ENCODE data around the gene C3orf49.

The C3orf49 gene

DNA sequence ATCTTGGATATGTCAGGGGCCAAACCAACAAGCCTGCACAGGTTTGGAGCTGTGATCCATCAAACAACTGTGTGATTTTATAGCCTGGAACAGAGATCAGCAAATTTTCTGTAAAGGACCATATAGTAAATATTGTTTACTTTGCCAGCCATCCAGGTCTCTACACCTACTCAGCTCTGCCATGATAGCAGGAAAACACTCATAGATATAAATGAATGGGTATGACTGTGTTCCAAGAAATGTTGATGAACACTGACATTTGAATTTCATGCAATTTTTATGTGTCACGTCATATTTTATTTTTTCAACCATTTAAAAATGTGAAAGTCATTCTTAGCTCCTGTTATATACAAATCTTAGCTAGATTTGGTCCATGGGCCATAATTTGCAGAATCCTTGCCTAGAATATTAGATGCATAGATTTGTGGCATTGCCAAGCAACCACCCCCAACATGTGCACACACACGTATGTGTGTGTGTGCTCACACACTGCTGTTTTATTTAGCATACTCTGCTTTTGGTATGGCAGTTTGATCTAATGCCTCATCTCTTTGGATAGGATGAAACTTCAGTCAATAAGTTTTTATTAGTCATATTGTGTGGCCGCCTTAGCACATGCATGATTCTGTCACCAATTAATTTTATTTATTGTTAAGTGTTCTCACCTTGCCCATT is 51.0 kb downstream of the C3orf49 start:
- TF ChIP-seq CTCF (IDR thresholded peaks at IDR 0.05; ENCODE audit: extremely low read depth, missing control alignments): no peak
- no peak for DNase-seq (ENCODE audit: low spot score)

- no peak for DNase-seq (ENCODE audit: low spot score)
- TF ChIP-seq CTCF (IDR thresholded peaks at IDR 0.05; ENCODE audit: extremely low read depth, missing control alignments): no peak
These were observed 51.5 kb downstream of the C3orf49 start for GRCh38 chr3:63870615-63871005.

GRCh38 chr3:63872135-63872924 is 53.2 kb downstream of the C3orf49 start:
- DNase-seq (ENCODE audit: low spot score): no peak
- no peak for TF ChIP-seq CTCF (IDR thresholded peaks at IDR 0.05; ENCODE audit: extremely low read depth, missing control alignments)

DNA sequence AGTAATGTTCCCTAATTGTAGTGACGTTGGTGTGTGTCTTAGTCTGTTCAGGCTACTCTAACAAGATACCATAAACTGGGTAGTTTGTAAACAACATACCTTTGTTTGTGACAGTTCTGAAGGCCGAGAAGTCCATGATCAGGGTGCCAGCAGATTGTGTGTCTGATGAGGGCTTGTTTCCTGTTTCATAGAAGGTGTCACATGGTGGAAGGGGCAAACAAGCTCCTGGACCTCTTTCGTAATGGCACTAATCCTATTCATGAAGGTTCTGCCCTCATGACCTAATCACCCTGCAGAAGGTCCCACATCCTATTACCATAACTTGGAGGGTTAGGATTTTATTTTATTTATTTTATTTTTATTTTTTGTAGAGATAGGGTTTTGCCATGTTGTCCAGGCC is 55.7 kb downstream of the C3orf49 start:
- DNase-seq (ENCODE audit: low spot score): no peak
- TF ChIP-seq CTCF (IDR thresholded peaks at IDR 0.05; ENCODE audit: extremely low read depth, missing control alignments): no peak

DNA sequence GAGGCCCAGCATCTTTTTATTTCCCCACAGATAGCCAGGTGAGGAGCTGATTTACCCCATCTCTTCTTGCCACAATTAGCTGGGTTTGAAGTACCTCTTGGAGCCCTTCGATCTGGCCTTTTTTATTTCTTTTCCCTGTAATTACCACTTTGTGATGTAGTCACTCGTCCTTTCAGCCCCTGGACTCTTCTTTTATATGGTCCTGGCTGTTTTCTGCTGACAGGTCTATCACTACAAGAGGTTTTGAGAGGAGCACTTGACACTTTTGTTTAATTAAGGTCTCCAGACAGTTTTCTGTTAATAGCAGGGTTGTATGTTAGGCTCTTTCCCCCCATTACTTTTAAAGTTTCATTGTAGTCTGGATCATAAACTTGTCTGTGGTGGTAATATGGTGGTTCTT is 56.4 kb downstream of the C3orf49 start:
- no peak for TF ChIP-seq CTCF (IDR thresholded peaks at IDR 0.05; ENCODE audit: extremely low read depth, missing control alignments)
- no peak for DNase-seq (ENCODE audit: low spot score)

- no peak for DNase-seq (ENCODE audit: low spot score)
- no peak for TF ChIP-seq CTCF (IDR thresholded peaks at IDR 0.05; ENCODE audit: extremely low read depth, missing control alignments)
These were observed 57.2 kb downstream of the C3orf49 start for GRCh38 chr3:63876260-63876659.

GRCh38 chr3:63877737-63878393 is 58.8 kb downstream of the C3orf49 start:
- TF ChIP-seq CTCF (IDR thresholded peaks at IDR 0.05; ENCODE audit: extremely low read depth, missing control alignments): no peak

More at GRCh38 chr3:63877737-63878393, 58.8 kb downstream of the C3orf49 start:
- no peak for DNase-seq (ENCODE audit: low spot score)
